ENCODE measurements around the gene NR3C1. TPM values are rescaled to one million over a fixed set of nuclear protein-coding genes. Genes with fewer than 3 reads are reported as not detected.

NR3C1 gene
- total and polyA plus RNA-seq, 4 donors: 27.5 to 79.7 (median 58.0) TPM

DNA sequence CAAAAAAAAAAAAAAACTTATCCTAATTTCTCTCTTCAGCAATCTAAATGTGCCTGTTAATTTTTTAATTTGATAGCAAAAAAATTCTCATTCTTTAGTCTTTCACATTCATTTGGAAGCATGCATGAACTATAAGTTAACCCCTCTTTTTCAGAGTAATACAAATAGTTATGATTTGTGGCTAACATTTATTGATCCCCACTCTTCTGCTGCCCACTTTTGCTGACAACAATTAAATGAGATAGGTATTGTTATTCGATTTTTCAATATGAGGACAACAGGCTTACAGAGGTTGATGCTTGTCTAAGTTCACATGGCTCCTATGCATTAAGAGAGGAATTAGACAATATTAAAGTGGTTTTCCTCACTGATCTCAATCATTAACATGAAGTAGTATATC lies 2.9 kb upstream of the NR3C1 start:
- DNase-seq (ENCODE audit: low read depth in 4 of 6, low spot score in 6 of 6): no peak
- Histone ChIP-seq H3K4me3 (ENCODE audit: low read depth, low read length) (no peak overlapping the region), H3K27me3 (ENCODE audit: control insufficient read depth, insufficient read depth, low read length) (no peaks in the 10 kb centered on the region), H3K36me3 (ENCODE audit: control insufficient read depth, insufficient read depth, low read length) (no peaks in the 10 kb centered on the region), H3K27ac (ENCODE audit: low read depth, low read length) (no peak overlapping the region), H3K9me3 (ENCODE audit: control insufficient read depth, insufficient read depth, low read length) (no peaks in the 10 kb centered on the region), H3K4me1 (ENCODE audit: control insufficient read depth, insufficient read depth, low read length) (peaks cover 5% of the 10 kb centered on the region)
- WGBS (ENCODE audit: insufficient coverage): 100% methylated on average over 1 of the region's 1 CpG

DNA sequence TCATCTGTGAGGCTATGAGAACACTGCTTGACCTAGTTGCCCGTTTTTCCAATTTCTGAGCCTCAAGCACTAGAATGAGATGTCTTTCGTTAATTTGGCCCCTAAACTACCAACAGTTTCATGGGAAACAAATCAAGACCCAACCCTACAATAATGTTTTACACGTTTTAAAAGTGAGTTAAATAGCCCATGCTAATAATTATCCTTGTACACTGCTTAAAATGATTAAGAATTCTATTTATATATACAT lies 2.3 kb upstream of the NR3C1 start:
- Histone ChIP-seq H3K9me3 (ENCODE audit: control insufficient read depth, insufficient read depth, low read length) (no peaks in the 10 kb centered on the region), H3K36me3 (ENCODE audit: control insufficient read depth, insufficient read depth, low read length) (no peaks in the 10 kb centered on the region), H3K4me1 (ENCODE audit: control insufficient read depth, insufficient read depth, low read length) (peaks cover 5% of the 10 kb centered on the region), H3K27ac (ENCODE audit: low read depth, low read length) (peak overlapping the region; percentile 99), H3K4me3 (ENCODE audit: low read depth, low read length) (peak overlapping the region; percentile 88), H3K27me3 (ENCODE audit: control insufficient read depth, insufficient read depth, low read length) (no peaks in the 10 kb centered on the region)
- no peak for DNase-seq (ENCODE audit: low read depth in 4 of 6, low spot score in 6 of 6)
- no CpG with 5 or more reads among the region's 3 CpGs for WGBS (ENCODE audit: insufficient coverage)

DNA sequence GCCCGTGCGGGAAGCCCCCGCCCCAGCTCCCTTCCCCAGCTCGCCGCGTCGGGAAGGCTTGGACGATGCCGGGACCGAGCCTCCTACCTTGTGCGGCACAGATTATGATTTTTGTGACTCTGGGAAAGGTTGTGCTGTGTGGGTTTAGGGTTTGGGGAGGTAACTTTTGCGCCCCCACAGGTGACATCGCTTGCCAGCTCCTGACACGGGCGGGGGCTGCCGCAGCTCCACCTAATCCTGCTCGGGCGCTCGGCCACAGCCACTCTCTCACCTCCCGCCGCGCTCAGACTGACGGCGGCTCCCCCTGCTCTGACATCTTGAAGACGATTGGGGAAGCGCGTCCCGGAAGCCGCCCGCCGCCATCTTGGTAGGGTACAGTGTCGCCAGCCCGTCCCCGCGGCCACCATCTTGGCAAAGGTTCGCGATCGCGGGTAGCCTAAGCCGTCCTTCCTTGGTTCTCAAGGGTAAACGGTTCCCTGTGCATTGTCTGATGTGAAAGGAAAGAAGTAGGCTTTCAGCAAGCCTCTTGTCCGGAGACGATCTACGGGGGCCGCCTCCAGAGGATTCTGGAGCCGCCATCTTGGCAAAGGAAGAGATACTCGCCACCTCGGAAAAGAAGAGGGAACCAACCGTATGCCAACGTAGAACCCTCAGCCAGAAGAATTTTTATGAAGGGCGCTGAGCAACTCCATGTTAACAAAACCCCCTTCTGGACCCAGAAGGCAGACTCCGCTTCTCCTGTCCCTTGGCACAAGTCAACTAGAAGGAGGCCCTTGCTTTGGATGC lies 1.8 kb upstream of the NR3C1 start:
- peak overlapping the region; percentile 99 for H3K27ac ChIP-seq (ENCODE audit: low read depth, low read length)
- WGBS (ENCODE audit: insufficient coverage): 2% methylated on average over 48 of the region's 52 CpGs
- H3K4me1 ChIP-seq (ENCODE audit: control insufficient read depth, insufficient read depth, low read length): peaks cover 5% of the 10 kb centered on the region
- H3K4me3 ChIP-seq (ENCODE audit: low read depth, low read length): peak overlapping the region; percentile 88
- no peaks in the 10 kb centered on the region for H3K9me3 ChIP-seq (ENCODE audit: control insufficient read depth, insufficient read depth, low read length)
- H3K27me3 ChIP-seq (ENCODE audit: control insufficient read depth, insufficient read depth, low read length): no peaks in the 10 kb centered on the region
- peak; percentile 83 to 97 (median 90) for DNase-seq (ENCODE audit: low read depth in 4 of 6, low spot score in 6 of 6)
- H3K36me3 ChIP-seq (ENCODE audit: control insufficient read depth, insufficient read depth, low read length): no peaks in the 10 kb centered on the region

DNA sequence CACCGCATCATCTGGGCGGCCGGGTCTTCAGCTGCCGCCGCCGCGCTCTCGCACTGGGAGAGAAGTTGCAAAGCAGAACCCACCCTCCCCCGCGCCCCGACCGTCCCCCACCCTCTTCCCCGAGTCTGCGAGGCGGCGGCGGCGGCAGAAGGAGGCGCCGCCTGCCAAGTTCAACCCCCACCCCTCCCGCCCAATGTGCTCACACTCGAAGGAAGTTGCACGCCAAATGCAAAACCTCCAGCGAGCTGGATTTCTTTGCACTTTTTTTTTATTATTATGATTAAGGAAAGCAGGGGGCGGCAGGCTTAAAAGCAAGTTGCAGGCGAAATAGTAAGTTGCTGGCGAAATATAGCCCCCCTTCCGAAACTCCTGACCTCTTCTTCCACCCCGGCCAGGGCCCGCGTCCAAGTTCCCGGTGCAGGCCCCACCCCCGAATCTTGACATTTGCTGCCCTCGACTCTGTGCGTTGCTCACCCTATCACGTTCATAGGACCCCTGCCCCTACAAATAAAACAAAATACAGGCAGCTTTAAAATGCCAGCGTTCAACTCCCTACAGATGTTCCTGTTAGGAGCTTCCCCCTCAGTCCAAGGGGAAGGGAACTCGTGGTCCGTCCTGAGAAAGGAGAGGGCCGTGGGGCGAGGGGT lies 1.1 kb upstream of the NR3C1 start:
- H3K4me3 ChIP-seq (ENCODE audit: low read depth, low read length): peak overlapping the region; percentile 88
- H3K9me3 ChIP-seq (ENCODE audit: control insufficient read depth, insufficient read depth, low read length): no peaks in the 10 kb centered on the region
- DNase-seq (ENCODE audit: low read depth in 4 of 6, low spot score in 6 of 6): peak in 5 of 6 donors; percentile 38 to 93 (median 71)
- no peaks in the 10 kb centered on the region for H3K27me3 ChIP-seq (ENCODE audit: control insufficient read depth, insufficient read depth, low read length)
- peak overlapping the region; percentile 99 for H3K27ac ChIP-seq (ENCODE audit: low read depth, low read length)
- 0% methylated on average over 12 of the region's 41 CpGs for WGBS (ENCODE audit: insufficient coverage)
- H3K36me3 ChIP-seq (ENCODE audit: control insufficient read depth, insufficient read depth, low read length): no peaks in the 10 kb centered on the region
- peaks cover 5% of the 10 kb centered on the region for H3K4me1 ChIP-seq (ENCODE audit: control insufficient read depth, insufficient read depth, low read length)

DNA sequence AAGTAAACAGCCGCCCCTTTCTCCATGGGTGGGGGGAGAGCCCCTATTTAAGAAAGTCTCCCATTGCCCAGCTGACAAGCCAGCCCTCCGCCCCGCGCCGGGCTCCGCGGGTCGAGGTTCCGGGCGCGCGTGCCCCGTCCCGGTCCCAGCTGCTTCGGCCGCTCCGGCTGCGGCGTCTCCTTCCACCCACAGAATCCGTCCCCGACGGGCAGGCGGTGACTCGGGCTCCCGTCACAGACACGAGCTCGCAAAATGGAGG lies 223 bp downstream of the NR3C1 start:
- Histone ChIP-seq H3K27ac (ENCODE audit: low read depth, low read length) (peak overlapping the region; percentile 99), H3K4me1 (ENCODE audit: control insufficient read depth, insufficient read depth, low read length) (peaks cover 5% of the 10 kb centered on the region), H3K27me3 (ENCODE audit: control insufficient read depth, insufficient read depth, low read length) (no peaks in the 10 kb centered on the region), H3K9me3 (ENCODE audit: control insufficient read depth, insufficient read depth, low read length) (no peaks in the 10 kb centered on the region), H3K36me3 (ENCODE audit: control insufficient read depth, insufficient read depth, low read length) (no peaks in the 10 kb centered on the region), H3K4me3 (ENCODE audit: low read depth, low read length) (peak overlapping the region; percentile 74)
- peak in 1 of 6 donors; percentile 41 for DNase-seq (ENCODE audit: low read depth in 4 of 6, low spot score in 6 of 6)
- WGBS (ENCODE audit: insufficient coverage): 0% methylated on average over 26 of the region's 27 CpGs

DNA sequence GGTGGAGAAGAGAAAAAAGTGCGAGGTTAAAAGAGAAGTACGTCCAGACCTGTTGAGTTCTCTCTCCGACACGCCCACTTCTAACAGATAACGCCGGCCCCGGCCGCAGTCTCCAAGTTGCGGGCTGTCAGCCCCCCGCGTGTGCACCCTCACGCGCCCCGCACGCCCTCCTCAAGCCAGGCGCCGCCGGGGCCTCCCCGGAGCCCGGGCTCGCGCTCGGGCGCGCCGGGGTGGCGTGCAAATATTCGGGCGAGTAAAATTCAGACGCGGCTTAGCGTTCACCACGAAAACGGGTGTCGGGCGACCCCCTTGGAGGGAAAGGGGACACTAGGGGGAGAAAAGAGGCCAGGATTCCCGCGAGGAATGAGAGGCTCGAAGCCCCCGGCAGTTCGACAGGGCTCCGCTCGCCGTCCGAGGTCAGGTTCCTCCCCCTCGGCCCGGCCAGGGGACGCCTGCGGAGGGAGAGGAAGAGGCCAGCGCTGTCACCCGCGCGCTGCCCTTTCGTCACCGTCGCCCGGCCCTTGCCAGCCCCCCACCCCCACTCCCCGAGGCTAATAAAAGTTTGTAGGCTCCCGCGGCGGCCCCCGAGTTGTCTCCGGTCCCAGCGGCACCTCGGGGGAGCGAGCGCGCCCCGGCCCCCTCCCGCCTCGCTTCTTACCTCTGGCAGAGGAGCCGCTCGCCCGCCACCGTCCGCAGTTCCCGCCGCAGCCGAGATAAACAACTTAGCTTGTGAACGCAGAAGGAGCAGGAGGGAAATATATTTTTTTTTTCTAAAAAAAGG lies 743 bp downstream of the NR3C1 start:
- H3K9me3 ChIP-seq (ENCODE audit: control insufficient read depth, insufficient read depth, low read length): no peaks in the 10 kb centered on the region
- H3K27me3 ChIP-seq (ENCODE audit: control insufficient read depth, insufficient read depth, low read length): no peaks in the 10 kb centered on the region
- no peaks in the 10 kb centered on the region for H3K36me3 ChIP-seq (ENCODE audit: control insufficient read depth, insufficient read depth, low read length)
- H3K4me3 ChIP-seq (ENCODE audit: low read depth, low read length): peak overlapping the region; percentile 74
- DNase-seq (ENCODE audit: low read depth in 4 of 6, low spot score in 6 of 6): peak in 2 of 6 donors; percentile 63 to 65
- H3K27ac ChIP-seq (ENCODE audit: low read depth, low read length): peak overlapping the region; percentile 99
- peaks cover 5% of the 10 kb centered on the region for H3K4me1 ChIP-seq (ENCODE audit: control insufficient read depth, insufficient read depth, low read length)
- WGBS (ENCODE audit: insufficient coverage): under 1% methylated on average over 62 of the region's 80 CpGs

DNA sequence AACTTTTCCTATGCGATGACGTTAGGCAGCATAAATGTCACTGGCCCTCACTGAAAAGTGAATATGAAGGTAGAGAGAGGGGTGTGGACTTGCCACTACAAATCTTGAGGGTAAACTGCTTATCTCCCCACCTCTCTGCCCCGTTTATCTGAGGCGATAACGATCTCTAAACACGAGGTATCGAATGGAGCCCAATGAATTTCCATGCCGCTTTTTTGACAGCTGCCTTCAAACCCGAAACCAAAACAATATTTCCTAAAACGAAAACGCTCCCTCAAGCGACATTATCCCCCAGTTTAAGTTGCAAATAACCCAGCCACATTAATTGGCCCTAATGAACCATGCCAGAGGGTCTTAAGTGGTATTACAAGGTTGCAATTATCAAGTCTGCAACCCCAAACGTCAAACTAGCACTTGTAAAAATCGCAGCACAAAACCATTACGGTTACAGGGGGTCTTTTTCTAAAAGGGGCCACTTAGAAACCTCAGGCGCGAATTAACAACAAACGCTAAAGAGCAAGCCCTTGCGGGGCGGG lies 1.4 kb downstream of the NR3C1 start:
- WGBS (ENCODE audit: insufficient coverage): 18% methylated on average over 6 of the region's 20 CpGs
- no peaks in the 10 kb centered on the region for H3K27me3 ChIP-seq (ENCODE audit: control insufficient read depth, insufficient read depth, low read length)
- H3K27ac ChIP-seq (ENCODE audit: low read depth, low read length): peak overlapping the region; percentile 69
- peak overlapping the region; percentile 74 for H3K4me3 ChIP-seq (ENCODE audit: low read depth, low read length)
- peak in 3 of 6 donors; percentile 41 to 51 (median 48) for DNase-seq (ENCODE audit: low read depth in 4 of 6, low spot score in 6 of 6)
- H3K9me3 ChIP-seq (ENCODE audit: control insufficient read depth, insufficient read depth, low read length): no peaks in the 10 kb centered on the region
- H3K36me3 ChIP-seq (ENCODE audit: control insufficient read depth, insufficient read depth, low read length): no peaks in the 10 kb centered on the region
- H3K4me1 ChIP-seq (ENCODE audit: control insufficient read depth, insufficient read depth, low read length): peaks cover 5% of the 10 kb centered on the region

DNA sequence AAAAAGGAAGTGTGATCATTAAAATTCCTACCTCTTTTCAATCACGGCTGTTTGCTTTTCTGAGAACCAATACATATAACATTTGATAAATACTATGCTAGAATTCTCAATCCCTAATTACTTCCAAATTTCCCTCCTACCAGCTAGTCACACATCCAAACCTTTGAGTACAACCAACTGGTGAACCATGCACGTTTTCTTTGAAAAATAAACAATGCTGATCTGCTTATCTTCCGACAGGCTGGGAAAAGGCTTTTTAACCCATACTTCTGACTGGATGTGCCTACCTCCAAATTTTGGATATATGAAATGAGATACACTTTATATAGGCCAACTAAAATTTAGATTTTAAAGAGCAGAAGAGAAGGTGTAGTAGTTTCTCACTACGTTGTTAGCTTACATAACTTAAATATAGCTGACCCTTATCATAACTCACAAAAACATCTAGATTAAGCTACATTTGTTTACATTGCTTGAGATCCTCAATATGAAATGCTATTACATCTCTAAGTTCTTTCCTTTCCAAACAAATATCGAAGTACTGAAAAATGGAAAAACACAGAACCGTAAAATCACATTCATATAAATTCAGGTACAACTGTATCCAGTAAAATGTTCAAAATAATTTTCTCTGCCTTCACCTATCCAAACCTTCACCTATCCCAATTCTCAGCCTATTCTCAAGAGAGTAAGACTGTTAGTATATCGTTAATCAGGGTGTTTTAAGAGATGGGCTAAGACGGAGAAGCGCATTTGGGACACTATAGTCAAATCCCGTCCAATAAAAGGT lies 2.1 kb downstream of the NR3C1 start:
- peak in 2 of 6 donors; percentile 26 to 28 for DNase-seq (ENCODE audit: low read depth in 4 of 6, low spot score in 6 of 6)
- Histone ChIP-seq H3K4me3 (ENCODE audit: low read depth, low read length) (peak overlapping the region; percentile 74), H3K27me3 (ENCODE audit: control insufficient read depth, insufficient read depth, low read length) (no peaks in the 10 kb centered on the region), H3K9me3 (ENCODE audit: control insufficient read depth, insufficient read depth, low read length) (no peaks in the 10 kb centered on the region), H3K4me1 (ENCODE audit: control insufficient read depth, insufficient read depth, low read length) (peaks cover 5% of the 10 kb centered on the region), H3K36me3 (ENCODE audit: control insufficient read depth, insufficient read depth, low read length) (no peaks in the 10 kb centered on the region), H3K27ac (ENCODE audit: low read depth, low read length) (peak overlapping the region; percentile 69)
- WGBS (ENCODE audit: insufficient coverage): no CpG with 5 or more reads among the region's 10 CpGs

DNA sequence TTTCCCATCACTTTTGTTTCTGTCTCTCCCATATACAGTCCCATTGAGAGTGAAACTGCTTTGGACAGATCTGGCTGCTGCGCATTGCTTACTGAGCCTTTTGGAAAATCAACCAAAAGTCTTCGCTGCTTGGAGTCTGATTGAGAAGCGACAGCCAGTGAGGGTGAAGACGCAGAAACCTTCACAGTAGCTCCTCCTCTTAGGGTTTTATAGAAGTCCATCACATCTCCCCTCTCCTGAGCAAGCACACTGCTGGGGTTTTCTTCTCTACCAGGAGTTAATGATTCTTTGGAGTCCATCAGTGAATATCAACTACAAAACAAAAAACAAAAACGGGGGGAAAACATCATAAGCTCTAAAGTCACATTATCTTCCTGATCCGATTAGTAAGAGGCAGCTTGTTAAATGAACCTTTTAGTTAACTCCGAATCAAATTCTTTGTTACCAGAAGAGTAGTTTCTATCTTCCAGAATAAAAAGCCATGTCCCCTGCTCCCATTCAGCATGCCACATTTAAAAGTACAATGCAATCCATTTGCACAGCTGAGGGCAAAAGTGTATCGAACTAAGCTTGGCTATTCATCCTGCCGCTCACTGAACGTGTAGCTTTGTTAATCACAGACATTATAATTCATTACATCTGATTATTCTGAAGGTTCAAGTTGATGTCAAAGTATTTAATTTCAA lies 2.8 kb downstream of the NR3C1 start:
- 25% methylated on average over 1 of the region's 10 CpGs for WGBS (ENCODE audit: insufficient coverage)
- Histone ChIP-seq H3K9me3 (ENCODE audit: control insufficient read depth, insufficient read depth, low read length) (no peaks in the 10 kb centered on the region), H3K36me3 (ENCODE audit: control insufficient read depth, insufficient read depth, low read length) (no peaks in the 10 kb centered on the region), H3K27me3 (ENCODE audit: control insufficient read depth, insufficient read depth, low read length) (no peaks in the 10 kb centered on the region), H3K4me3 (ENCODE audit: low read depth, low read length) (peak overlapping the region; percentile 74), H3K4me1 (ENCODE audit: control insufficient read depth, insufficient read depth, low read length) (peaks cover 5% of the 10 kb centered on the region), H3K27ac (ENCODE audit: low read depth, low read length) (peak overlapping the region; percentile 44)
- DNase-seq (ENCODE audit: low read depth in 4 of 6, low spot score in 6 of 6): peak in 3 of 6 donors; percentile 40 to 55 (median 47)
